ENCODE data around the gene C2CD4B. TPM values are rescaled to one million over a fixed set of nuclear protein-coding genes. Genes with fewer than 3 reads are reported as not detected.

Gene C2CD4B
- total RNA-seq, 4 donors from 2014 or later, result 0.42 to 5.7 (median 2.1) TPM

GRCh38 chr15:62187425-62187824, 22.3 kb upstream of the C2CD4B start:
- no peak for TF ChIP-seq POLR2A (IDR thresholded peaks at IDR 0.05)
- TF ChIP-seq CTCF (IDR thresholded peaks at IDR 0.05), result no peak
- no peak for DNase-seq (ENCODE audit: low spot score in 2 of 2)
- no peak overlapping the region for H3K4me3 ChIP-seq (ENCODE audit: low read depth, poor library complexity, severe bottlenecking)
- intact Hi-C loops (cut with DNase I; ENCODE audit: low total_unique reads), result no loop called here
- WGBS, 2 donors, result 71 to 76% methylated on average over 5 of the region's 5 CpGs

GRCh38 chr15:62186578-62186977, 21.5 kb upstream of the C2CD4B start:
- H3K4me3 ChIP-seq (ENCODE audit: low read depth, poor library complexity, severe bottlenecking), result no peak overlapping the region
- TF ChIP-seq CTCF (IDR thresholded peaks at IDR 0.05), result no peak
- TF ChIP-seq POLR2A (IDR thresholded peaks at IDR 0.05), result no peak
- no peak for DNase-seq (ENCODE audit: low spot score in 2 of 2)
- intact Hi-C loops (cut with DNase I; ENCODE audit: low total_unique reads), result no loop called here
- 97 to 99% methylated on average over 11 to 27 of the region's 27 CpGs for WGBS, 2 donors

- intact Hi-C loops (cut with DNase I; ENCODE audit: low total_unique reads), result no loop called here
- no peak for DNase-seq (ENCODE audit: low spot score in 2 of 2)
- H3K4me3 ChIP-seq (ENCODE audit: low read depth, poor library complexity, severe bottlenecking), result no peak overlapping the region
- TF ChIP-seq CTCF (IDR thresholded peaks at IDR 0.05) (no peak), POLR2A (IDR thresholded peaks at IDR 0.05) (no peak)
Observed at GRCh38 chr15:62183130-62183529, 18.0 kb upstream of the C2CD4B start.

- 59 to 67% methylated on average over 5 of the region's 5 CpGs for WGBS, 2 donors
- intact Hi-C loops (cut with DNase I; ENCODE audit: low total_unique reads), result no loop called here
- no peak for DNase-seq (ENCODE audit: low spot score in 2 of 2)
- TF ChIP-seq CTCF (IDR thresholded peaks at IDR 0.05) (no peak), POLR2A (IDR thresholded peaks at IDR 0.05) (no peak)
- H3K4me3 ChIP-seq (ENCODE audit: low read depth, poor library complexity, severe bottlenecking), result no peak overlapping the region
Observed at GRCh38 chr15:62173215-62173614, 8.1 kb upstream of the C2CD4B start.

GRCh38 chr15:62171882-62172281, 6.8 kb upstream of the C2CD4B start:
- 59 to 67% methylated on average over 7 of the region's 7 CpGs for WGBS, 2 donors
- DNase-seq (ENCODE audit: low spot score in 2 of 2), result no peak
- H3K4me3 ChIP-seq (ENCODE audit: low read depth, poor library complexity, severe bottlenecking), result no peak overlapping the region
- TF ChIP-seq POLR2A (IDR thresholded peaks at IDR 0.05) (no peak), CTCF (IDR thresholded peaks at IDR 0.05) (no peak)
- intact Hi-C loops (cut with DNase I; ENCODE audit: low total_unique reads), result no loop called here

GRCh38 chr15:62165793-62166375, 799 bp upstream of the C2CD4B start:
- TF ChIP-seq CTCF (IDR thresholded peaks at IDR 0.05) (no peak), POLR2A (IDR thresholded peaks at IDR 0.05) (no peak)
- no peak for DNase-seq (ENCODE audit: low spot score in 2 of 2)
- WGBS, 2 donors, result 62 to 72% methylated on average over 11 of the region's 11 CpGs
- intact Hi-C loops (cut with DNase I; ENCODE audit: low total_unique reads), result no loop called here
- no peak overlapping the region for H3K4me3 ChIP-seq (ENCODE audit: low read depth, poor library complexity, severe bottlenecking)
